Hematopoietic multipotent progenitor cell (in vitro differentiated cells): Measurements from ENCODE around the gene UMODL1. TPM values are rescaled to one million over a fixed set of nuclear protein-coding genes. Genes with fewer than 3 reads are reported as not detected.
A peak's percentile ranks its signal among the peaks of the same experiment; 100 is the strongest.

Experiments used
- DNase-seq, 3 donors: peaks; one replicate each; pipeline ENCODE4 v3.0.0-alpha.2; 2011 to 2015; ENCODE audit warnings: low read depth in 2 of 3, low spot score in 2 of 3
- total RNA-seq: library from RNA; depleted of rRNA; stranded (reverse); fragments of >200 nt; gene quantifications from one replicate; pipeline ENCODE4 v1.2.3, GENCODE V29; 2012

Gene UMODL1
- total RNA-seq, 1 donor, result 2.4 TPM

DNA sequence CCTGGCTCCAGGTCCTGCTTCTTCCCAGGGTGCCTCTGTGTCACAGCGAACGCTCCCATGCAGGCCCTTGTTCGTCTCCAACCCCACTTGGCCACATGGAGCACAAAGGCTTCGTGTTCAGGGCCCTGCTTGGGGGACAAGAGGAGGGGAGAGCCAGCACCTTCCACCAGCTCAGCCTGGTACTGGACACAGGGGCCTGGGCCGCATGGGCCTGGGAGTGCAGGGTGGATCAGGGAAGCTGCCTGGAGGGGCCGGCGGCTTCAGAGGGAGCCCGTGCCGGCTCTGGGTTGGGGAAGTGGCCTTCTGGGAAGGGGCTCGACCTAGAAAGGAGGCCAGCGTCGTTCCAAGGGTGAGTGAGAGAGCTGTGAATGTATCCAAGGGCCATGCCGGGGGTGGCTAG, 53.0 kb downstream of the UMODL1 start:
- DNase-seq, result no peak

DNA sequence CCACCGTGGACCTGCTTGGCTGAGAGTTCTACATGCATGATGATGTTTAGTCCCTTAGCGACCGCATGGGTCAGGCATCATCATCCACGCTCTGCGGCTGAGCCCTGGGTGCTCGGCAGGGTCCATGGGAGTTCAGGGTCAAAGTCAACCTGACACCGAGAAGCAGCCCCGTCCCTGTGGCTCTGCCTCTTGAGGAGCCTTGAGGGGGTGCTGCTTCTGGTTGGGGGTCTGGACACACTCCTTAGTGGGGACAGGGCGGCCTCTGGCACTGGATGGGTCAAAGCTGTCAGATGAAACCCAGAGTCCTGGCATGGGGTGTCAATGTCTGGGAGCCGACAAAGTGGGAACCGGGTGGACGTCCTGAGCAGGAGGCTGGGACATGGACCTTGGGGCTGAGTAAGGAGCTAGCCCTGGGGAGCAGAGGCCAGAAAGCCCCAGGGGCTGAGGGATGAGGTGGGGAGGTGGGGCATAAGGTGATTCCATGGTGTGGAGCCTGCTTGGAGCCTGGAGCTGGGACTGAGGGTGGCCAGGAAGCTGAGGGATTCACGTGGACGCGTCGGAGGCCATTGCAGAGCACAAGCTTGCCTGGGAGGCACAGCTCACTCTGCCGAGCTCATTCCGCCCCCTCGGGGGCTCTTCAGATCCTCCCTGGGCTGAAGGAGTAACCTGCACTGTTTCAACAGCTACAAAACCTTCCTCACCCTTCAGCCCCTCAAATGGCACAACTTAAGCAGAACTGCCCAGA, 53.9 kb downstream of the UMODL1 start:
- no peak for DNase-seq

DNA sequence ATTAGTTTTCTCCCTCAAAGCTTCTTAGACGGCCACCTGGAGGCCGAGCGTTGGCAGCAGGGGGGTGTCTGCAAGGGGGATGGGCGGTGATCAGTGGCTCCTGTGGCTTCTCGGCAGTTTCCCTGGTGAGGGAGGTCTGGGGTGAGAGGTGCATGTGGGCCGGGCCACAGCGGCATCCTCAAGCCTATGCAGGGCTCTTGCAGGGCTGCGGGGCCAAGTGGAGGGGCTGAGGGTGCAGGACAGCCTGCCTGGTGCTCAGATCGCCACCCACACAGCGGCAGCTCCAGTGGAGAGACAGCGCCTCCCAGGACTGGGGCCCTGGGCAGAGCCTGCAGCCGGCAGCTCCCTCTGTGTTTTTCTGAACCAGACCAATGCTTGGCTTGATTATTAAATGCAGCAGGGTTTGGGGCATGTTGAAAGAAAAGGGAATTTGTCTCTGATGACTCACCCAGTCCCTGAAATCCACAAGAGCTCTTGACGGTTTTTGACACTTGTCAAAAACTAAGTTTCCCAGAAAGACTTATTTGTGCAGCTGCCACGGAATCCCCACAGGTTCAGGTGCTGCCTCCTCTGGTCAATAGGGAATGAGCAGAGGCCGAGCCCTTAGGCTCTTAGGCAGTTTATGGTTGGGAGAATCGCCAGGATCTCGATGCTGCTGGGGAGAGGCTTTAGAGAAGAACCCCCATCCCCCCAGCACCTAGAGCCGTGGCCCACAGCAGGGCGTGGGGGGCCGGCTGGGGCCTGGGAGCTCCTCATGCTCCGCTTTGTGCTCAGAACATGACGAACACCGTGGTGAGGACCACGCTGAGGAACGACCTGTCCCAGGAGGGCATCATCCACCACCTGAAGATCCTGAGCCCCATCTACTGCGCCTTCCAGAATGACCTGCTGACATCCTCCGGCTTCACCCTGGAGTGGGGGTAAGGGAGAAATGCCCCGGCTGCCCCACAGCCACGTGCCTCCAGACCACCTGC, 54.7 kb downstream of the UMODL1 start:
- peak in 2 of 3 donors; percentile 61 to 62 for DNase-seq

DNA sequence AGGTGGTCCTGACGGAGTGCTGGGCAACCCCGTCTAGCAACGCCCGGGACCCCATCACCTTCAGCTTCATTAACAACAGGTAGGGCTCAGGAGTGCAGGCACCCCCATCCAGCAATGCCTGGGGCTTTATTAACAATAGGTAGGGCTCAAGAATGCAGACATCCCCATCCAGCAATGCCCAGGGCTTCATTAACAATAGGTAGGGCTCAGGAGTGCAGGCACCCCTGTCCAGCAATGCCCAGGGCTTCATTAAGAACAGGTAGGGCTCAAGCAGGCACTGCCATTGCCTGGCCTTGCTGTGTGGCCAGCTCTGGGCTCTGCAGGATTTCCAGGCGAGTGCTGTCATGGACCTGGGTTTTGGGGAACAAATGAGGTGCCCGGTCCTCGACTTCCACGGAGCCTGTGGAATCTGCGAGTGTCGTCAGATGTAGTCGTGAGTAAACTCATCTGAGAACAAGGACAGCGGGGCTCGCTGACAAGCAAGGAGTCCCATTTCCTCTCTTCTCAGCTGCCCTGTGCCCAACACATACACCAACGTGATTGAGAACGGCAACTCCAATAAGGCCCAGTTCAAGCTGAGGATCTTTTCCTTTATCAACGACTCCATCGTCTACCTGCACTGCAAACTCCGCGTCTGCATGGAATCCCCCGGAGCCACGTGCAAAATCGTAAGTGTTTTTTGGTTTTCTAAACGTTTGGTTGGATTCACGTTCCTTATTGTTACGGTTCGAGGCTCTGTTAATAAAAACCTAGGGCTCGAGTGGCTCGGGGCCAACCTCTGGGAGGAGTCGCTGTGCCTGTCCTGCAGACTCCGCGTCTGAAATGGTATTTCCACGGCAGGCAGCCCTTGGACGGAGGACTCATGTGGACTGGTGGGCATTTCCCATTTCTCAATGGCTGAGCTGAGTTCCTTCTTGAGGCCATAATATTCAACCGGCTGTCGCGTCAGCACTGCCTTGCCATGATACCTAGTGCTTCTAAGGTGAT, 56.3 kb downstream of the UMODL1 start:
- no peak for DNase-seq

DNA sequence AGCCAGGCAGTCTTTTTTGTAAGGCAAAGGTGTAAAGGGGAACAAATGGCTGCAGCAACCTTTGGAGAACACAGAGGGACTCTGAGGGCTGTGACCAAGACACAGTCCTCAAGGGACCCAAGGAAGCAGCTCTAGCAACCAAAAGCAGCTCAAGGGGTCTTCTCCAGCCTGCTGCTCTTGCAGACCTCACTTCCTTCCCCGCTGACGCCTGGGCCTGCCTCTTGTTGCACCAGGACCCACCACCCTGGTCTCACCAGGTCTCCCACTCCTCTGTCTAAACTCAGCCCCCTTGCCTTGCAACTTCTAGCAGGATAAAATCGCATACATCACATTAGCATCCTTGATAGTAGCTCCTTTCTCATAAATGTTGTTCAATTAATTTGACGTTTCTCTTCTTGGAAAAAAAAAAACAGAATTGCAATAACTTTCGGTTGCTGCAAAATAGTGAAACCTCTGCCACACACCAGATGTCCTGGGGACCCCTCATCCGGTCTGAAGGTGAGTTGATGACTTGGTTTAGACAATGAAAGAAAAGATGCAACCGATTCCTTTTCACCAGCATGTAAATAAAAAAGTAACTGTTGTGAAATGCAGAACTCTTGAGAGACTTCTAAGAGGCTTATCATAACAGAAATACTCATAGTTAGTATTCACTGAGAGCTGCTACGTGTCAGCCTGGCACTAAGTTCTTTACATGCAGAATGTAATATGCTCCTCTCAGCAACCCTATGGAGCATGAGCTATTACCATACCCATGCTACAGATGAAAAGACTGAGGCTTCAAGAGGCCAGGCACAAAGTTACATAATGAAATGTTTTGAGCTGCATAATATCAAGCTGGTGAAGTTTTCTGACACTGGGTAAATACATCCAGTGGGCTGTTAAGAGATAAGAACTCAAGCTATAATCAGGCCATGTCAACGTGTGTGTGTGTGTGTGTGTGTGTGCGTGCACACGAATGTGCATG, 58.5 kb downstream of the UMODL1 start:
- no peak for DNase-seq

DNA sequence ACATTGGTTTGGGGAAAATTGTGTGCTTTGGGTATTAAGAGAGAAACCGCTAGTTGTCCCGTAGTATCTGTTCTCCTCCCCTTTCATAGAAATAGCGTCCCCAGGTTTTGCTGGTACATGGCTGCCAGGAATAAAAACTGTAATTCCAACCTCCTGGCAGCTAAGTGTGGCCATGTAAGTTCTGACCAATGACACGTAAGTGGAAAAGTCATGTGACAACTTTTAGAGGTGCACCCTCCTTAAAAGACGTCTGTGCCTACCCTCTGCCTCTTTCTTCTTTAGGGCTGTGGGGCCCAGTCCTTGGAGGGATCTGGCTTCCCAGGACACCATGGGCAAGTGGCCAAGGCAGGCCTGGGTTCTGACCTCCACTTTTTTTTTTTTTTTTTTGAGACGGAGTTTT, 59.3 kb downstream of the UMODL1 start:
- DNase-seq, result no peak

DNA sequence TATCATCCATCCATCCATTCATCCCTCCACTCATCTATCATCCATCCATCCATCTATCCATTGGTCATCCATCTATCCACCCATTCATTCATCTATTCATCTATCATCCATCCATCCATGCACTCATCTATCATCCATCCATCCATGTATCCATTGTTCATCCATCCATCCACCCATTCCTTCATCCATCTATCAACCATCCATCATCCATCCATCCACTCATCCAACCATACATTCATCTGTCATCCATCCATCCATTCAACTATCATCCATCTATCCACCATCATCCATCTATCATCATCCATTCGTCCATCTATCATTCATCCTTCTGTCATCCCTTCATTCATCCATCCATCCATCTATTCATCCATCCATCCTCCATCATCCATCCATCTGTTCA, 61.1 kb downstream of the UMODL1 start:
- DNase-seq, result no peak

DNA sequence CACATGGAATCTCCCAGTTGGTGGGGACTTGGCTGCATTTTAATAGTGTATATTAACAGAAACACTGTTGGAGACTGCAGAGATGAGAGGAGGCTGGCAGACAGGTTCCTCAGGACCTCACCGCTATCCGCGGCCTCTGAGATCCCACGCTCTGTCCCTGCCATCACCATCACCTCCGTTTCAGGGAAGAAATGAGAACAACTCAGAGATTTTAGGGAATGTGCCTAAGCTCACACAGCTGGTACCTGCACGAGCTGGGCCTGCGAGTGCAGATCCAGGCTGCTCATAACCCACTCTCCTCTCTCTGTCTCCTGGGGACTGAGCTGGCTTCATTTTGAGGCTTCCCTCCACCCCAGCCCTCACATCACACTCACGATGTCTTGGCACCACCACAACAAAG, 62.0 kb downstream of the UMODL1 start:
- no peak for DNase-seq

DNA sequence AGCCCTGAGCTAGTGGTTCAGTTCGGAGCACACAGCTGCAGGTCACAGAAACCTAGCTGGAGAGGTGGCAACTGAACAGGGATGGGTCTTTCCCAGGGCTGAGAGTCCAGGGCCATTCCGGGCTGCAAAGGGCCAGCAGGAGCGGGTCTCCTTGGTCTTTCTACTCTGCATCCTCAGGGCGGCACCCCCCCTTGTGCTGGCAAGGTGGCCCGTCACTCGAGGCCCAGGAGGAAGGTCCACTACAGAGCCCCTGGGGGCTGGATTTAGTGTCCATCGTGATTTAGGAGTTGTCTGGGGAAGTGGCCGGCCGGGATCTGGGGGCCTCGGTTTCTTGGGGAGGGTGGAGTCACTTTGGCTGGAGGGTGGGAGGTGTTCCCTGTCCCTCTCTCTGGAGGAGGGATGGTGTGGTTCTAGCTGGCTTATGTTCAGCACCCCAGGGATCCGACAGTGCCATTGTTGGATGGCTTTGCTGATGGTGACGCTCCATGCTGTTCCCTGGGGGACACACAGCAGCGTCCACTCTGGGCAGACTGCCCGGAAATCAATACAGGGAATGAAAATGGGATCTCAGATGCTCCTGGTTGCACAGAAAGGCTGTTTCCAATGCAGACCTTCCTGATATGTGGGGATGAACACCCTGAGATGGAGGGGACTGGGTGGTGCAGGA, 64.4 kb downstream of the UMODL1 start:
- no peak for DNase-seq

DNA sequence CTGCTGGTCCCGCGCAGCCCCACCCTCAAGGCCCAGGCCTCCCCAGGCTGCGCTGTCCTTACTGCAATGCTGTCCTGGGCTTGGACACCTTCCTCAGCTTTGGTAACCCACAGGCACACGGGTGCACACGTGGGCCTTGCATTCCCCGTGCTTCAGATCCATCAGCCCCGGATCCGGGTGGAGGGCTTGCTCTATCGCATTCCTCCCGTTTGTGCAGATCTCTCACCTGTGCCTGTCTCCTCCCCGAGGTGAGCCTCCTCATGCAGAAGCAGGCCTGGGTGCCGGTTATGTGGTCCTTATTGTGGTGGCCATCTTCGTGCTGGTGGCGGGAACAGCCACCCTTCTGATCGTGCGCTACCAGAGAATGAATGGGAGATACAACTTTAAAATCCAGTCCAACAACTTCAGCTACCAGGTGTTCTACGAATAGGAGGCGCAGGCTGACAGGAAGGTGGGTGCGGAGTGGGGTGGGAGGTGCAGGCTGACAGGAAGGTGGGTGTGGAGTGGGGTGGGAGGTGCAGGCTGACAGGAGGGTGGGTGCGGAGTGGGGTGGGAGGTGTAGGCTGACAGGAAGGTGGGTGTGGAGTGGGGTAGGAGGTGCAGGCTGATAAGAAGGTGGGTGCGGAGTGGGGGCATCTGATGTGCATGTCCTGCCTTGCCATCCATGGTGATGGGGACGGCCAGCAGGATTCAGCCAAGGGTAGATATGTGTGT, 66.2 kb downstream of the UMODL1 start:
- DNase-seq, result no peak

DNA sequence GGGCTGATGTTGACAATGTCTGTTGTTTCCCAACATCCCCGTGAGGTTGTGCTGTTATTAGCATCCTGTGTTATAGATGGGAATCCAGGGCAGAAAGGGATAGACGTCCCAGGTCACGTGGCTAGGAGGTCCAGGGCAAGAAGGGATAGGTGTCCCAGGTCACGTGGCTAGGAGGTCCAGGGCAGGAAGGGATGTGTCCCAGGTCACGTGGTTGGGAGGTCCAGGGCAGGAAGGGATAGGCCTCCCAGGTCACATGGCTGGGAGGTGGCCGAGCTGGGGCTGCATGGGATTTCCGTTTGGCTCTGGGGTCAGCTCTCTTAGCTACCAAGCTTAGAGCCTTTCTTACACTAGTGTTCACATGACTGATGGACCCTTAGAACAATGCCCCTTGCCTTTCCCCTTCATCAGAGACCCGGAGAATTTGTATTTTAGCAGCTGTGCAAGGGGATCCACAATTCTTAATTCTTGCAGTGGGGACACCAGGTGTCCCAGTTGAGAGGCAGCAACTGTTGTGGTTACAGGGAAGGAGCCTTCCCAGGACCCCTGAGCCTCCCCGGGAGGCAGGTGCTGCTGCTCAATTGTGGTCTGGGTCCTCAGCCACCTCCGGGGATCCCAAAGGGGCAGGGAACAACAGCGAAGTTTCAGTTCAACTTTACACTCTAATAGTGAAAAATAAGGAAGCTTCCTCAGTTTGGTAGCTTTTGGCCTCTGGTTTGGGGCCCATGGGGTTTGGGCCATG, 69.2 kb downstream of the UMODL1 start:
- no peak for DNase-seq

DNA sequence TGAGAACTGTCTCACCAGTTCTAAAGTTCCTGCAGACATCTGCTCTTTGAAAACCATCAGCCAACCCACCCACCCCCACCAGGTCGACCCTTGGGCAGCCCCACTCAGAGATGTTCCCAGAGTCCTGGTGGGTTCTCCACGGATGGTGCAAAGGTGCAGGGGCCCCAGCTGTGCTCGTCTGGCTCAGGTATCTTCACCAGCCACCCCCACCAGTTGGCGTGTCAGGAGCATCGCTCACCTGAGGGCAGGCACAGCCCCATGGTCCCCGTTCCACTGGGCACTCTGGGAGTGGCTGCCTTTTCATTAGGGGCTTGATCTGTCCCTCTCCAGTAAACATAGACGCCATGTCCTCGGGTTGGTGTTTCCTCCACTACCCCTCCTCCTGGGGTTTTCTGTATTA, 70.5 kb downstream of the UMODL1 start:
- DNase-seq, result no peak

DNA sequence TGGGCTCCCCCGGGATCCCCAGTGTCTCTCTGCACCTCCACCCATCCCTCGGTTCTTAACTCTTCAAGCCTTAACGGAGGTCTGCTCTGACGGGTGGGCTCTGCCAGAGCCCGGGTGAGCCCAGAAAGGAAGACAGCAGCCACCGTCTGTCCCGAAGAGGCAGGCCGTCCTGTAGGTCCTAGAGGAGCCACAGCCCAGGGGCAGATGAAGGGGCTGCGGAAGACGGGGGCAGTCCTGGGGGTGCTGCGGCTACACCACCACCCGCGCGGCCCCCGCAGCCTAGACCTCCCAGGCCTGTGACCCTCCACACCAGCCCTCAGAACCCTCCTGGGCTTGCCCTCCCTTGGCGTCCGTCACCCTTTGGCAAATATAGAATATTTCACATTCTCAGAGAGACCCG, 71.0 kb downstream of the UMODL1 start:
- DNase-seq, result no peak

DNA sequence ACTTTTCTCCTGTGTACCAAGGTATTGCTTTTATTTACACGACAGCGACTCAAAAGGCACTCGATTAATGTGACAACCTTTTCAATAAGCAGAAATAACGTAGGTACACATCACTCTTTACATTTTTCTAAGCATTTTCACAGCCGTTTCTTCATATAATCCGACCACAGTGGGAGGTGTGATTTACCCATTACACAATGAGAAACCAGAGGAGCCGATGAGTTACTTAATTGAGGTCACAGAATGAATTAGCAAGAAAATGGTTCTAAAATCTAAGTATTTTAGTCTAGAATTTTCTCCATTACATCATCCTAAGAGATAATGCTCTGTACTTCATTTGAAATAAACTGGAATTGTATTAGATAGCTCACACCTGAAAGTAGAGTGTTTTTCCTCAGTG, 71.5 kb downstream of the UMODL1 start:
- DNase-seq, result no peak

DNA sequence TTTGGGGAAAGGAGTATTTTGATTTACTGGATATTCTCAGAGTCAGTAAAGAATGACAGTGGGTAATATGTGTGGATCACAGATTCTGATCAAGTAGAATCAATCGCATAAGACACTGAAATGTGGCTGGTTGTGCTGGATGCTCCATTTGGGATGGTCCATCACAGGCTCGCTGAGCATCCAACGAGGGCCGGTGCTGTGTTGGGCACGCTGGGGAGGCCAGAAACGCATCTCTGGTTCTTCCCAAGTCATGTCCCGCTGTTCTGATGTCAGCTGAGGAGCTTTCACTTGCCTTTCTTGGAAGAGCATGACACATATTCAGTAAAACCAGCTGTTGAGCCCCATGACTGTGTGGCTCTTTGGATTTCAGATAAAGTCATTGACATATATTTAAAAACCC, 72.0 kb downstream of the UMODL1 start:
- no peak for DNase-seq

DNA sequence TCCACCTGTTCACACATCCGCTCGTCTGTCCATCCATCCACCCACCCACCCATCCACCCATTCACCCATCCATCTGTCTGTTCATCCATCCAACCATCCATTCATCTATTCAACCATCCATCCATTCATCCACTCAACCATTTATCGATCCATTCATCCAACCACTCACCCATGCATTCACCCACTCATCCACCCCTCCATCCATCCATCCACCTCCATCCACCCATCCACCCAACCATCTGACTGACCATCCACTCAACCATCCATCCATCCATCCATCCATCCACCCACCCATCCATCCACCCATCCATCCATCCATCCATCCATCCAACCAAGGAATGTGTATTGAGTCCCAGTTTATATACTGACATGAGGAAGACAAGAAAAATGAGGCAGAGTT, 73.1 kb downstream of the UMODL1 start:
- no peak for DNase-seq

DNA sequence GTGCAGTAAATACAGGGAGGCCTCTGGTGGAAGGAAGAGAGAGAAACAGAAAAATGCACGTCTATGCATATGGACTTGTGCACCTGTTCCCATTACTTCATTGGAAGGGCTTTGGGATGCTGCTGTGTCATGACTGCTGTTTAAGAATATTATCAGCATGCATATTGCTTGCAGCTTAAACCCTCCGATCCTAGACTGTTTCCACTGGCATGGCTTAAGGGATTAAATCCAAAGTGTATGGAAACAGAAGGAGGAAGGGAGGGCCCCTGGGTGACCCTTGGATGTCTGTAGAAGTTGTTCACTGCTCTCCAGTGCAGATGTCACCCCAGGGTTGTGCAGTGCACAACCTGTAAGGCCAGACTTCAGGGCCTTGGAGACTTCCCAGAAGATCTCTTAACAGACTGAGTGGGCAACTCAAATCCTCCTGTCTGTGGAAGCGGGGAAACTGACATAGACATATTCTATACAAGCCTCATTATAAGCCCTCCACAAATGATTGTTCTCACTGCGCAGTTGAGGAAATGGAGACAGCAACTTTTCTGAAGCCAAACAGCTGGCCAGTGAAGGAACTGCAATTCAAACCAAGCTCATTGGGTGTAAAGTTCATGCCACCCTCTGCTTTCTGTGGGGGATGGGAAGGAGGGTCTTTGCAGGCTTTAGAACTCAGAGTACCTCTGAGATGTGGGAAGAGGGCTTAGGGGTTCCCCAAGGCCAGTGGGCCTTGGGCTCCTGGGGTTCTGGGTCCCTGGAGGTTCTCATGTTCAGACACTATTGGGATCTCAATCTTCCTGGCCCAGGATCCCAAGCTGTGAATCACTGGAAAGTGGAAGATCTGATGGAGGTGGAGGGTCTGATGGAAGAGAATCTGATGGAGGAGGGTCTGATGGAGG, 73.8 kb downstream of the UMODL1 start:
- no peak for DNase-seq
